SIG-M5 treated with dmso at 0.1 percent for 504 hours (cell line): ENCODE results near the gene TMEM229B.

Experiments used
- DNase-seq: peaks from one replicate; lab custom pipeline; 2025; ENCODE audit not compliant: unreplicated experiment; lab: John Stamatoyannopoulos, UW

The TMEM229B gene

DNA sequence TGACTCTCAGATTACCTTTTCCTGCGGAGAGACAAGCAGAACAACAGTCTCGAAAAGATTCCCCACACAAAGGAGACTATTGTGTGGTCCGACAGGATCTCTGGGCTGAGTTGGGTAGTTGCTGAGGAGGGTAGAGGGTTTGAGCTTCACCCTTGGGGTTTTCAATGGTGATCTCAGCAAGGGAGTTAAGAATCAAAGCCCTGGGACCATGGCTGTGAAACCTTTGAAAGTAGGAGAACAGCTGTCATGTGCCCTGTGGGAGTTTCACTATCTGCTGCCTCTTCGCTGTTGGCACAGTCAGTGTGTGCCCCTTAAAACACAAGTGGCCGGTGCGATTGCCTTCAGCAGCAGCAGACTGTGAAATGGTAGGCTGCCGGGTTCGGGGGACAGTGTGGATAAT, 62.4 kb downstream of the TMEM229B start:
- no peak for DNase-seq

DNA sequence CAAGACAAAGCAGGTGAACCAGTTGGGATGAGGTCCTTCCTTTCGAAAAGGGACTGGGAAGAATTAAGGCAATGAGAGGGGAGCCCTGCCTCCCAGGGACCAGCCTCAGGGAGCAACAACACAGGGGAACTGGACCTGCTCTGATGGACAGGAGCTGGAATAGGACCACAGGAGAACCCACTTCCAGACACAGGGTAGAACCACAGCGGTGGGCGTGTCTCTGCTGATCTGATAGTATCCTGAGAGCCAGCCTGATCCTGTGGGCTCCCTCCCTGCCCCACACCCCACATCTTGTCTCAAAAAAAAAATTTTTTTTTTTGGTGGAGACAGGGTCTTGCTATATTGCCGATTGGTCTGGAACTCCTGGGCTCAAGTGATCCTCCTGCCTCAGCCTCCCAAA, 62.9 kb downstream of the TMEM229B start:
- no peak for DNase-seq

DNA sequence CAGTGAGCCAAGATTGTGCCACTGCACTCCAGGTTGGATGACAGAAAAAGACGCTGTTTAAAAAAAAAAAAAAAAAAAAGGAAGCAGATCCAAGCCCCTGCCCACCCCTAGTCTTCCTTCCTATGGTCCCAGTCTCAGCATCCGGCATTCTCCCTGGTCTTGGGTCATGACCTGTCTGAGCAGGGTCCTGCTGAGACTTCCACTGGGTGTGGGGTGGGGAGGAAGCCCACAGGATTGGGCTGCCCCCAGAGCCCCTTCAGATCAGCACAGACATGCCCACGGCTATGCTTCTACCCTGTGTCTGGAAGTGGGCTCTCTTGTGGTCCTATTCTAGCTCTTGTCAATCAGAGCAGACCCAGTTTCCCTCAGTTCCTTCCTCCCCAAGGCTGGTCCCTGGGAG, 64.0 kb downstream of the TMEM229B start:
- DNase-seq = no peak

DNA sequence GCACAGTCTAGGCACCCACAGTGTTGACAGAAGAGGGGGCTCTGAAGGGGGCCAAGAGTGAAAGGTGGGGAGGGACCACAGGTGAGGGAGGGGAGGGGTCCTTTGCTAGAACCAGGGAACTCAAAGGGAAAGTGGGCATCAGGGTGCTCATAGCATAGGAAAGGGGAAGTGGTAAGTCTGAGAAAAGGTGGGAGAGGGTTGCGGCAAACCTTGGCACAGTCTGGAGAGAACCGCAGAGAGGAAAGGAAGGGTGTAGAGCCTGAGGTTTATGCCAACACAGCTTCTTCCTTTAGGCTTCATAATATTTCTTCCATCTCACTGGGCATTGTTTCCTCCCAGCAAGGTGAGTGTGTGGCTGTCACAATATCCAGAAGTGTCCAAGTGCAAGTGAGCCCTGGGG, 65.1 kb downstream of the TMEM229B start:
- peak; percentile 43 for DNase-seq

DNA sequence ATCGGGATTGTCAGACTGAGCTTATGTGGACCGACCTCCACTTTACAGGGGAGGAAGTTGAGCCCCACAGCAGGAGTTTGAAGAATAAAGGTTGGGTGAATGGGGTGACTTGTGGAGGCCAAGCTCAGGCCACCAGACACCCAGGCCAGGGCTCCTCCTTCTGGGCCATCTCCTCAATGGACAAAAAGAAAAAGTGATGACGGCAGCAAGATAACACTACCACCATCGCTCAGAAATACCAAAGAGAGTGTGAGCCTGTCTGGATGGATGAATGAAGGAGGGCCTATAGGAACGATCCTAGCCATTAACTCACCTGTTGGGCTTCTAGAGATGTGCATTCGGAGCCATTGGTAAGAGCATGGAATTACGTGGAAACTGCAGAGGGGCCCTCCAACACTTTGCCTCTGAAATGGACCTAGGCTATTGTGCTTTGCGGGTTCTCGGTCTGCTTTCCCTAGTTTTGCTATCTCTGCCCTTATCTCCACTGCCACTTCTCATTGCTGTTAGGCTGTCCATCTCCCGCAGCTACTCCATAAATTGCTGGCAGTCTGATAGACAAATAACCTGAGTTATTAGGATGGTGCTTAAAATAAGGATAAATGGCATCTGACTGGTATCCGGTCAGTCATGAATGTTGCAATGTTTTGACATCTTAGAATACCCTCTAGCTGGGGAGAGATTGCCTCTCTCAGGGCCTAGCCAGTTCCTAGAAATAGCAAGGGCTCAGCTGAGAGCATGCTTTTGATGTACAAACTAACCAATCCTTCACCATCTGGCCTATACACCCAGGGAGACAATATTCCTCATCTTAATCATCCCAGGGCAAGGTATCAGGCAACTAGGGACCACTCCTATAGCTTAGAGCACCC, 66.9 kb downstream of the TMEM229B start:
- DNase-seq = no peak
